GM23248 (cell line): Measurements from ENCODE around the gene LY6G6D. TPM values are rescaled to one million over a fixed set of nuclear protein-coding genes. Genes with fewer than 3 reads are reported as not detected.

Experiments
- DNase-seq: peaks from one replicate; pipeline ENCODE4 v3.0.0-alpha.2; 2015
- H2AFZ ChIP-seq: fragments of 200-600 bp; sonication (generic); 2 replicates; pipeline ENCODE4 v1.6.1; 2016; ENCODE audit warnings: antibody characterized with exemption
- H3F3A ChIP-seq: fragments of 200-600 bp; sonication (generic); 2 replicates; pipeline ENCODE4 v1.6.1; 2016; ENCODE audit warnings: mild to moderate bottlenecking, antibody characterized with exemption, mixed run types; ENCODE audit not compliant: insufficient read depth
- H3K27ac ChIP-seq: fragments of 200-600 bp; sonication (generic); 2 replicates; pipeline ENCODE4 v1.5.1; 2016; ENCODE audit warnings: mild to moderate bottlenecking
- H3K27me3 ChIP-seq: fragments of 200-600 bp; sonication (generic); replicated peaks from 2 replicates; pipeline ENCODE4 v1.6.1; 2016; ENCODE audit warnings: mild to moderate bottlenecking; ENCODE audit not compliant: insufficient read depth
- H3K36me3 ChIP-seq: fragments of 200-600 bp; sonication (generic); 2 replicates; pipeline ENCODE4 v1.6.1; 2016; ENCODE audit warnings: low read depth, mild to moderate bottlenecking
- H3K4me1 ChIP-seq: fragments of 200-600 bp; sonication (generic); 2 replicates; pipeline ENCODE4 v1.6.1; 2016; ENCODE audit warnings: mild to moderate bottlenecking; ENCODE audit not compliant: insufficient read depth
- H3K4me2 ChIP-seq: fragments of 200-600 bp; sonication (generic); one replicate; pipeline ENCODE4 v1.6.1; 2016; ENCODE audit warnings: mild to moderate bottlenecking; ENCODE audit not compliant: unreplicated experiment
- H3K4me3 ChIP-seq: fragments of 200-600 bp; sonication (generic); 2 replicates; pipeline ENCODE4 v1.5.1; 2016; ENCODE audit warnings: mild to moderate bottlenecking
- H3K79me2 ChIP-seq: fragments of 200-600 bp; sonication (generic); 2 replicates; pipeline ENCODE4 v1.6.1; 2016; ENCODE audit warnings: mild to moderate bottlenecking; ENCODE audit not compliant: insufficient read depth
- H3K9ac ChIP-seq: fragments of 200-600 bp; sonication (generic); 2 replicates; pipeline ENCODE4 v1.6.1; 2016; ENCODE audit warnings: mild to moderate bottlenecking
- H3K9me2 ChIP-seq: fragments of 200-600 bp; sonication (generic); 2 replicates; pipeline ENCODE4 v1.6.1; 2016; ENCODE audit warnings: mixed run types, mild to moderate bottlenecking, moderate library complexity; ENCODE audit not compliant: insufficient read depth
- H3K9me3 ChIP-seq: fragments of 200-600 bp; sonication (generic); one replicate; pipeline ENCODE4 v1.6.1; 2017; ENCODE audit warnings: low read depth
- H4K20me1 ChIP-seq: fragments of 200-600 bp; sonication (generic); 2 replicates; pipeline ENCODE4 v1.6.0; 2016; ENCODE audit not compliant: insufficient read depth
- EZH2 ChIP-seq: fragments of 200-600 bp; sonication (generic); IDR thresholded peaks from 2 replicates; pipeline ENCODE4 v1.6.1; 2018; ENCODE audit warnings: antibody characterized with exemption, mild to moderate bottlenecking; ENCODE audit not compliant: insufficient read depth, poor library complexity, severe bottlenecking
- EZH2phosphoT487 ChIP-seq: fragments of 200-600 bp; sonication (generic); IDR thresholded peaks from 2 replicates; pipeline ENCODE4 v1.6.1; 2018; ENCODE audit warnings: antibody characterized with exemption, moderate library complexity, mild to moderate bottlenecking, low read depth; ENCODE audit not compliant: insufficient read depth
- WGBS, 2 experiments: methylation state at CpG; one replicate each; pipeline ENCODE4 v1.1.6; 2015 to 2017; ENCODE audit warnings: low lambda C conversion rate in 2 of 2, low coverage in 1 of 2; ENCODE audit errors: missing lambda C conversion rate in 2 of 2; 5-methylcytosine and 5-hydroxymethylcytosine counted together
- in situ Hi-C: fragments of 300-500 bp; cut with MboI; formaldehyde crosslinking; loops from 2 replicates; pipeline ENCODE4 v1.15.0; 2020
- polyA plus RNA-seq: library from polyadenylated mRNA; unstranded; fragments of >200 nt; fragmentation: Nextera tagmentation; extraction: Ambion mirVana; gene quantifications from 2 replicates; pipeline ENCODE4 v1.2.1, GENCODE V29; 2016
- total RNA-seq: library from RNA; depleted of rRNA; stranded (reverse); fragments of >200 nt; shearing (Covaris generic); gene quantifications from 2 replicates; pipeline ENCODE4 v1.2.3, GENCODE V29; 2014

The LY6G6D gene
- total and polyA plus RNA-seq, 2 experiments from 2014 or later, result not detected

DNA sequence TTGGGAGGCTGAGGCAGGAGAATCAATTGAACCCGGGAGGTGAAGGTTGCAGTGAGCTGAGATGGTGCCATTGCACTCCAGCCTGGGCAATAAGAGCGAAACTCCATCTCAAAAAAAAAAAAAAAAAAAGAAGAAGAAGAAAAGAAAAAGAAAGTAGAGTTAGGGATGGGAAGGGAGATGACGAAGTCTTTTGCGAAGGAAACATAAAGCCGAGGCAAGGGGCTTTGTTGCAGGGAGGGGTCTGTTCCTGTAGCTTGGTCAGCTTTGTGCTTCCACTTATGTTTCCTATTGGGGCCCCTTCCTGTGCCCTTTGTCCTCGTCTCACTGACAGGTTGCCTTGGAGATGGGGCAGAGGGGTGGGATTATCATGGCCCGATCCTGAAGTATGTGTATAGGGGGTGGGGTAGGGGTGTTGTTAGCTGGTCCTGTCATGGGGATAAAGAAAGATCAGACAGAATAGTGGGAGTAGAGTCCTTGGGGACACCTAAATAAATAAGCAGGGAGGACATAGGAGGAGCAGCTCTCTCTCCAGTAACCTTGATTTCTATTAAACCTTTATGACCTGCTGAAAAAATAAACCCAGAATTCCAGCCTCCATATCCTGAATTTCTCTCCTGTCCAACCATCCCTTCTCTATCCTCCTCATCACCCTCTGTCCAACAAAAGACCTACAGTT is 22.3 kb downstream of the LY6G6D start:
- DNase-seq, result no peak
- H3K4me3 ChIP-seq, result peak overlapping the region; percentile 58
- H3F3A ChIP-seq, result peaks cover 50% of the 10 kb centered on the region
- no peaks in the 10 kb centered on the region for H4K20me1 ChIP-seq
- H3K4me1 ChIP-seq, result peaks cover 43% of the 10 kb centered on the region
- no peaks in the 10 kb centered on the region for H3K27me3 ChIP-seq
- WGBS, 2 experiments, result 77 to 79% methylated on average over 5 to 7 of the region's 7 CpGs
- TF ChIP-seq EZH2phosphoT487 (no peak), EZH2 (no peak)
- H3K4me2 ChIP-seq, result peak overlapping the region; percentile 98
- H3K9ac ChIP-seq, result peak overlapping the region; percentile 74
- H3K9me3 ChIP-seq, result no peaks in the 10 kb centered on the region
- peaks cover 51% of the 10 kb centered on the region for H3K79me2 ChIP-seq
- no peaks in the 10 kb centered on the region for H3K9me2 ChIP-seq
- peak overlapping the region; percentile 87 for H3K27ac ChIP-seq
- H2AFZ ChIP-seq, result peak overlapping the region; percentile 81
- peaks cover 14% of the 10 kb centered on the region for H3K36me3 ChIP-seq
- in situ Hi-C loops, result no loop called here

DNA sequence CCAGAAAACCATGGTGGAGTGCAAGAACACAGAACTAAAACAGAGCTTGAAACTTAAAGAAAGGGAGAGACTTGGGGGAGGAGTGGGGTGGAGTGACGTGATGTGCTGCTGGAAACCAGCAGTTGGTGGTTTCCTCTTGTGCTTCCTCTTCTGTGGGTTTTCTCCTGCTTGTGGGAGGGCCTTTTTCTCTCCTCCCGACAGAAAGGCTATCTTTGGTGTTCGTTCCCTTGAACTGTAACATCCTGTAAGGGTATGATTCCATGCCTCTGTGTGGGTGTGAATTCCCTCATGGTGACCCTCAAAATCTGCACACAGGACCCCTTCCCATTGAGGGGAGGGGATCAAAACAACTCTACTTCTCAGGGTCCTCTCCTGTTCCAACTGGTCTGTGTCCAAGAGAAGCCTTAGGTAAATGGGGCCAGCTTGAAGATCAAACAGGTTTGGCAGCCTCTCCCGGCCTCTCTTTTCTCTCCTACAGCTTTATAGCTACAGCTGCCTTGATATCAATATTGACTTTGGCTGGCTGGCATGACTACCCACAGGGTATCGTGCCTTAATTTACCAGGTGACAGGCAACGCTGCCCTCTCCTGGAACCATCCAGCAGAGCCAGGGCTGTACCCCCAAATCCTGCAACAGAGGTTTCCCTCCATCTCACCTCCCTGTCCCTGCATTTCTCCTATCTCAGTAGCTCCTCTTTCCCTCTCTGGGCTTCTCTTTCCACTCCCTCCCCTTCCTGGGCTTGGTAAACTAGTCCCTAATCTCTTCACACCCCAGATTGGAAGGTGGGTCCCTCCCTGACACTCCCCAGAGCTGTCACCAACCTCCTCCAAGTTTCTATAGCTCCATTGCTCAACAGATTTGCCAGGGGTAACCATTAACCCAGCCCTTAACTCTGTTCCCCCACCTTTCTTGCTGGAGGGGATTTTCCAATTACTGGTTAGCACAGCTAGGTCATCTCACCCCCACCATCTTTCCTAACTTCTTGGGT is 23.1 kb downstream of the LY6G6D start:
- H3F3A ChIP-seq, result peaks cover 41% of the 10 kb centered on the region
- no peaks in the 10 kb centered on the region for H3K9me2 ChIP-seq
- in situ Hi-C loops, result no loop called here
- H2AFZ ChIP-seq, result peak overlapping the region; percentile 81
- peak; percentile 87 for DNase-seq
- H3K27me3 ChIP-seq, result no peaks in the 10 kb centered on the region
- peak overlapping the region; percentile 82 for H3K4me2 ChIP-seq
- peak overlapping the region; percentile 87 for H3K27ac ChIP-seq
- H3K4me3 ChIP-seq, result peak overlapping the region; percentile 58
- no peaks in the 10 kb centered on the region for H4K20me1 ChIP-seq
- TF ChIP-seq EZH2phosphoT487, result no peak
- TF ChIP-seq EZH2, result no peak
- peaks cover 43% of the 10 kb centered on the region for H3K4me1 ChIP-seq
- peaks cover 6% of the 10 kb centered on the region; the same call in 1 of the 2 replicates for H3K36me3 ChIP-seq
- H3K9me3 ChIP-seq, result no peaks in the 10 kb centered on the region
- H3K79me2 ChIP-seq, result peaks cover 43% of the 10 kb centered on the region
- peak overlapping the region; percentile 74 for H3K9ac ChIP-seq
- 30 to 32% methylated on average over 6 of the region's 6 CpGs for WGBS, 2 experiments

DNA sequence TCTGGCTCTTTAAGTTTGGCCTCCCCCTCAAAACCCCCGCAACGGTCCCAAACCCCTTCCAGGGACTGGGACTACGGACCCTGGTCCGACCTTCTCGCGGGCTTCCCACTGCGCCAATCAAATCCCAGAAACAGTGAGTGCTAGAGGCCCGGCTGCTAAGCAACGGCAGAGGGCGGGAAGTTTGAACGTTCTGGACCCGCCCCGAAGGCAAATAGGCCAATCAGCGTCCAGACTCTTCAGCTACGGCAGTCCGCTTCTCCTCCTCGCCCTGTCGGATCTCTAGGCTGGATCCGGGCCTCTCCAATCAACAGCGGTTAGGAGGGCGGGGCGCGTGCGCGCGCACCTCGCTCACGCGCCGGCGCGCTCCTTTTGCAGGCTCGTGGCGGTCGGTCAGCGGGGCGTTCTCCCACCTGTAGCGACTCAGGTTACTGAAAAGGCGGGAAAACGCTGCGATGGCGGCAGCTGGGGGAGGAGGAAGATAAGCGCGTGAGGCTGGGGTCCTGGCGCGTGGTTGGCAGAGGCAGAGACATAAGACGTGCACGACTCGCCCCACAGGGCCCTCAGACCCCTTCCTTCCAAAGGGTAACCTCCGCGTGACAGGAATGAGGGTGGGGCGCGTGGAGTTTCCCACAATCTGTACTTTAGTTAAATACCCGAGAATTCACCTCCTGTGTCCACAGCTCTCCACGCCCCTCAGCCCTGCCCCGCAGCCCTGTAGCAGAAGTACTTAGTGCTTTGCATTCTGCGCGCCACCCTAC is 24.7 kb downstream of the LY6G6D start, which contains the start of gene MSH5:
Gene MSH5 (plus strand): TSS at position 367 of the 758 bp plus-strand sequence. CDS start 462 bp downstream, outside the sequence.
- Histone ChIP-seq H3K9me2 (no peaks in the 10 kb centered on the region), H3K9ac (peak within 1 kb of the TSS; percentile 83), H3K4me1 (peaks cover 31% of the 10 kb centered on the region), H4K20me1 (no peaks in the 10 kb centered on the region), H3K79me2 (peaks cover 28% of the 10 kb centered on the region), H3K9me3 (no peaks in the 10 kb centered on the region), H3F3A (peaks cover 35% of the 10 kb centered on the region), H3K27ac (peak within 1 kb of the TSS; percentile 59), H3K4me2 (peak within 1 kb of the TSS; percentile 98), H3K4me3 (peak within 1 kb of the TSS; percentile 84), H3K27me3 (no peaks in the 10 kb centered on the region), H3K36me3 (no peaks in the 10 kb centered on the region), H2AFZ (peak within 1 kb of the TSS; percentile 90)
- DNase-seq, result peak; percentile 100
- TF ChIP-seq EZH2, result no peak
- no peak for TF ChIP-seq EZH2phosphoT487
- WGBS, 2 experiments, result 1% methylated on average over 57 to 58 of the region's 58 CpGs
- in situ Hi-C loops, result no loop called here
